DMS 273 (cell line): ENCODE results near the gene KCND1.

Source experiments
- DNase-seq: peaks from one replicate; lab custom pipeline; 2025; ENCODE audit not compliant: unreplicated experiment; lab: John Stamatoyannopoulos, UW

The KCND1 gene

GRCh38 chrX:48914593-48915493 lies 56.8 kb downstream of the KCND1 start:
- DNase-seq = no peak

- DNase-seq = no peak
Observed at GRCh38 chrX:48913605-48914366, 57.9 kb downstream of the KCND1 start.

DNA sequence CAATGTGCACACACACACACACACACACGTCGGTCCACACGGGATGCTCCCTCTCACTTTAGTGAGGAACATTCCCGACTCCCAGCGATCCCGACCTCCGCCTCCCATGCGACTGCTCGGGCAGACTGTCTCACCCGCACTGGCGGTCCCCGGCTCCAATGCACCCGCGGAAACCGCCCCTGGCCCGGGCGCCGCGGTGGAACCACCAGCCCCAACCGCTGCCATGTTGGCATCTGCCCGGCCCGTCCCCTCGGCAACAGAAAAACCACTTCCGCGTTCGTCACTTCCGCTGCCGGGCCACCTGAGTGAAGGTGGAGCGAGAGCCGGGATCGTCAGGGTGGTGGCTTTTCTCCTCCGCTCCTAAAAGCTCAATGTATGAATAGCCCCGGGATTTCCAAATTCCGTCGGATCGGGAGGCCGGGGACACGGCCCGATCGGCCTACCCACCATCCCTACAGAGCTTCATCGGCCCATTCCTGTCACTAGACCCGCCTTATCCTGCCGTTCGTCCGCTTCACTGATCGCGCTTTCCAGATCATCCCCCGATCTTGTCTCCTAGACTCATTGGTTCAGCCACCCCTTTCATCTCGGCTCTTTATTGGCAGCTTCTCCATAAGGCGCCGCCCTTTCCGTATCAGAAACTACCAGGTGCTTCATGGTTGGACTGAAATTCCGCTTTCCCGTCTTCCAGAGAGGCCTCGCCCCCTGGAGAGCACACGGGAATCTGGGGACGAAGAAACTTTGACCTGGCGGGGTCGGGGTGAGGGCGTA lies 60.0 kb downstream of the KCND1 start, which contains the start of gene SLC35A2:
Gene SLC35A2, minus strand, starts transcription at position 235 of the 771 bp plus-strand sequence. Its CDS starts 10 bp downstream, at position 225.
- peak; percentile 90 for DNase-seq
